ENCODE data around the gene CEP89. TPM values are rescaled to one million over a fixed set of nuclear protein-coding genes. Genes with fewer than 3 reads are reported as not detected.
"Not testable (repeated sequence)": the region's sequence is repeated elsewhere in the genome, so short reads cannot be mapped to it uniquely, and the experiment has no call there.

The CEP89 gene
- total RNA-seq, 1 donor from 2014 or later = 15.4 TPM

GRCh38 chr19:32868206-32868950, 103.4 kb downstream of the CEP89 start:
- DNase-seq = no peak

DNA sequence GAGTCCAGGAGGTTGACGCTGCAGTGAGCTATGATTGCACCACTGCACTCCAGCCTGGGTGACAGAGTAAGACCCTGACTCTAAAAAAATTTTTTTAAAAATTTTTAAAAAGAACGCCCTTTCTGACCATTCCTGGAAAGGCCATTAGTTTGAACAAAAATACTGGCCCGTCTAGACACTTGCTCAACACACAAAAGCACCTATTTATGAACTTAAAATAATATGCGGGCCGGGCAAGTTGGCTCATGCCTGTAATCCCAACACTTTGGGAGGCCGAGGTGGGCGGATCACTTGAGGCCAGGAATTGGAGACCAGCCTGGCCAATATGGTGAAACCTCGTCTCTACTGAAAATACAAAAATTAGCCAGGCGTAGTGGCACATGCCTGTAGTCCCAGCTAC, 104.3 kb downstream of the CEP89 start:
- DNase-seq = not testable (repeated sequence)

DNA sequence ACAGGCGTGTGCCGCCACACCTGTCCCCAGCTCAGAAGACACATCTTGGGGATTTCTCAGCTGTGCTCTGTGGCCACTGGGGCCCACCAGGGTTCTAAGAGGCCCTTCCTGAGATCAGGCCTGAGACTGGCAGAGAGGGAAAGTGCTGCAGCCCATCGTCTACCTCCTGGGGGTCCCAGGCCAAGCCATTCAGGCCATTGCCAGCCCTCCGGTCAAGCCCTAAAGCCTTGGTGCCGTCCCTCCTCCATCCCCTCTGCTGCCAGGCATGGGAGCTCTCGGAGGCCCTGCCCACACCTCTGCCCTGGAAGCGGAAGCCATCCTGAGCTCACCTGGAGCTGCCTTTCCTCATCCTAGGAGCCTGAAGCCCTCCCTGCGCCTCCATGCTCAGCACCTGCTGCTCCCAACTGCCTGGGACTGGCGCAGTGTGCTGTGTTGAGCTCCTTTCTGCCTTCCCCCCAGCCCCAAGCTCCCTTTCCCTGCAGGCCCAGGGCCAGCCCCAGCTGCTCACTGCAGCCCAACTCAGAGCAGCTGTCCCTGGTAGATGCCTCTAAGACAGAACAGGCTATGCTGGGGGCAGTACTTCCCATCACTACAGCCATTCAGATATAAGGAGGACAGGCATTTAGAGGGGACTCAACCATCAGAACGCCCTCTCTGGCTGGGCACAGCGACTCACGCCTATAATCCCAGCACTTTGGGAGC, 105.0 kb downstream of the CEP89 start:
- DNase-seq = peak; percentile 75

GRCh38 chr19:32866061-32866460, 105.7 kb downstream of the CEP89 start:
- no peak for DNase-seq

GRCh38 chr19:32865326-32865725, 106.4 kb downstream of the CEP89 start:
- peak; percentile 58 for DNase-seq

DNA sequence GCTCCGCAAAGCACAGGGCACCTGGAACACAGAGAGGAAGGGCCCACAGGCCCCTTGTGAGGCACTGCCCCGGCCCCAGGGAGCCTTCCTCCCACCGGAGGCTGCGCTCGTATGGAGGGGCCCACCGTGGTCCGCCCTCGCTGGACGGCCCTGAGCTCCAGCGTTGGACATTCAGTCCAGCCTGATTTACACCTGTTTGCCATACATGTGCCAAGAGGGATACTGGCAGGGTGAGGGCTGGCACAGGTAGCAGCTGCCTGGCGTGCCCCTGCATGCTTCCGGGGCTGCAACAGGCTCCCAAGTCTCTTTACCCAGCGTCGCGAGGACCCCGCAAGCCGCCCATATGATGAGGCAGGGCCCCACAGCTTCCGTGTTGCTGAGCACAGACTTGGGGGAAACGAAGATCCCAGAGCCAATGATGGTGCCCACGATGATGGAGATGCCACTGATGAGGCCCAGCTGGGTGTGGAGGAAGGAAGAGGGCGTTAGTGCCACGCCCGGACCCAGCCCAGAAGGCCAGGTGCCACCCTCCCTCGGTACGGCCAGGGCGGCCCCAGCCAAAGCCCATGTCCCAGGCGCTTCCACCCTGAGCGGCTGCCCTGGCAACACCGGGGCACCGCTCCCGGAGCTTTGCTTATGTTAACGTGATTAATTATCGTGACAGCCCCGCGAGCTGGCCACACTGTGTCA, 107.3 kb downstream of the CEP89 start:
- DNase-seq = no peak

GRCh38 chr19:32863841-32864240, 107.9 kb downstream of the CEP89 start:
- no peak for DNase-seq

GRCh38 chr19:32863301-32863700, 108.5 kb downstream of the CEP89 start:
- no peak for DNase-seq

GRCh38 chr19:32862741-32863140, 109.0 kb downstream of the CEP89 start:
- DNase-seq = no peak

DNA sequence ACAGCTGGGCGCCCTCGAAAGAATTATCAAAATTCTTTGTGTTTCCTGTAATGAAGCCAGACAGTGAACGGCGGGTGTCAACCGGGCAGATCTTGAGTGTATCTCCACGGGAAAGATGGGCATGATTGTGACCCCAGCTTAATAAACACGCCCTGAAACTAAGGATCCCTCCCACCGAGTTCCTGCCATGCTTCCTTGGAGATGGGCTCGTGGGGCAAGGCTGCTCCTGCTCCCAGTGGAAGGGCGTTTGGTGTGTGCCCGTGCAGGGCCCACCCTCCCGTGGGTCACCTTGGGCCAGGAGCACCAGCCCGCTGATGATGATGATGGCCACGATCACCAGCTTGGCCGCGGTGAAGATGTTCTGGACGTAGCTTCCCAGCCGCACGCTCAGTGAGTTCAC, 109.6 kb downstream of the CEP89 start:
- DNase-seq = no peak

DNA sequence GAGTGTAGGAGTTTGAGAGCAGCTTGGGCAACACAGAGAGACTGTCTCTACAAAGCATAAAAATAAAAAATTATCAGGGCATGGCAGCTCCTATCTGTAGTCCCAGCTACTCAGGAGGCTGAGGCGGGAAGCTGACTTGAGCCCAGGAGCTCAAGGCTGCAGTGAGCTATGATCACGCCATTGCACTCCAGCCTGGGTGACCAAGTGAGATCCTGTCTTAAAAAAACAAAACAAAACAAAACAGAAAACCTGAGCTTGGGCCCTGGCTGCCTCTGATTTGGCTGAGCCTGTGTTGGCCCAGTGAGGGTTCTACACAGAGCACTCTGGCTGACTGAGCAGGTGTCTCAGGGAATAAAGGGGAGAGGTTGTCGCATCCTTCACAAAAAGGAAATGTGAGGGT, 110.2 kb downstream of the CEP89 start:
- DNase-seq = no peak

GRCh38 chr19:32859591-32859990, 112.2 kb downstream of the CEP89 start:
- DNase-seq = no peak

- no peak for DNase-seq
Measured at GRCh38 chr19:32858559-32858958, 113.2 kb downstream of the CEP89 start.

GRCh38 chr19:32858155-32858554, 113.6 kb downstream of the CEP89 start:
- DNase-seq = no peak

- DNase-seq = no peak
Measured at GRCh38 chr19:32857584-32857983, 114.2 kb downstream of the CEP89 start.

- DNase-seq = not testable (repeated sequence)
Measured at GRCh38 chr19:32856818-32857217, 114.9 kb downstream of the CEP89 start.

DNA sequence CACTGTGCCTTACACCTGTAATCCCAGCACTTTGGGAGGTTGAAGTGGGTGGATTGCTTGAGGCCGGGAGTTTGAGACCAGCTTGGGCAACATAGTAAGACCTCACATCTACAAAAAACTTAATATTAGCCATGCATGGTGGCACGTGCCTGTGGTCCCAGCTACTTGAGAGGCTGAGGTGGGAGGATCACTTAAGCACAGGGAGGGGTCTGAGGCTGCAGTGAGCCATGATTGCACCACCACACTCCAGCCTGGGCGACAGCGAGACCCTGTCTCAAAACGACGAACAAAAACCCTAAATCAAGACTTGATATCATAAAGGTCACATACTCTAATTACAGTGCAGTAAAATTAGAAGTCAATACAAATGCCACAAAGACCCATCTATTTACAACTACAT, 119.5 kb downstream of the CEP89 start:
- DNase-seq = no peak

DNA sequence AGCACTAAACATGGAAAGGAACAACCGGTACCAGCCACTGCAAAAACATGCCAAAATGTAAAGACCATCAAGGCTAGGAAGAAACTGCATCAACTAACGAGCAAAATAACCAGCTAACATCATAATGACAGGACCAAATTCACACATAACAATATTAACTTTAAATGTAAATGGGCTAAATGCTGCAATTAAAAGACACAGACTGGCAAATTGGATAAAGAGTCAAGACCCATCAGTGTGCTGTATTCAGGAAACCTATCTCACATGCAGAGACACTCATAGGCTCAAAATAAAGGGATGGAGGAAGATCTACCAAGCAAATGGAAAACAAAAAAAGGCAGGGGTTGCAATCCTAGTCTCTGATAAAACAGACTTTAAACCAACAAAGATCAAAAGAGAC, 123.7 kb downstream of the CEP89 start:
- not testable (repeated sequence) for DNase-seq

DNA sequence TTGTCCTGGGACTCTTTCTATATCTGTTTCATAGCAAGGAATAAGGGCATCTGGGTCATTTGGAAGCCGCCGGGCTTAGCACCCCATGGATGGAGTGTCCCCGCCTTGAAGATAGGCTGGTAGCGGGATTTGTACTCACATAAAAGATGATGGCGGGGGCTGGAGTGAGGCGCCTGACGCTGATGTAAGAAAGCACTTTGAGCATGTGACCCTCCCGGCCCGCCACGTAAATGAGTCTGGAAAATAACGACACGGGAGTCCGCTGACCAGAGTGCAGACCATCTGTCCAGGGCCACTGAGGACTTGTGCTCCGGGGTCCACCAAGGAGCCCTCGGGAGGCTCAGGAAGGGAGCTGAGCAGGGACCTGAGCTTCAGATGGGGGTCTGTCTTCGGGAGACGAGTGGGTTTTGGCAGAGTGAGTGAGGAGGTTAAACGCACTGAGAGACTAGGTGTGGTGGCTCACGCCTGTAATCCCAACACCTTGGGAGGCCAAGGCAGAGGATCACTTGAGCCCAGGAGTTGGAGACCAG, 128.0 kb downstream of the CEP89 start:
- no peak for DNase-seq

DNA sequence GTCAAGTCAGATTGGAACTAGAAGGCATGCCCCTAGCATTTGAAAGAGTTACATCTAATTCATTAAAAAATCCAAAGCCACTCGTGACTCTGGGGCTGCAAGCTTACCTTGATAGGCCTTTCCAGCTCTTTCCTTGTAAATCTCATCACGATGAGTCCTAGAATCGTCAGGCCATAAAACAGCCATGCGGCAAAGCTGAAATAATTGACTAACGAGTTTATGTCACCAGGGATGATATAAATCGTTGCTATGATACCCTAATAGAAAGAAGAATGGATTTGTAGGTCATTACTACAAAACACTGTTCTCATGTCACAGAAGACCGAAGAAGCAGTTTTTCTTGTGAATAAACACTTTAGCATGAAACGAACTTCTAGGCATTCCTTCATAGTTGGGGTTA, 129.7 kb downstream of the CEP89 start:
- no peak for DNase-seq

- no peak for DNase-seq
Measured at GRCh38 chr19:32837531-32837930, 134.2 kb downstream of the CEP89 start.

DNA sequence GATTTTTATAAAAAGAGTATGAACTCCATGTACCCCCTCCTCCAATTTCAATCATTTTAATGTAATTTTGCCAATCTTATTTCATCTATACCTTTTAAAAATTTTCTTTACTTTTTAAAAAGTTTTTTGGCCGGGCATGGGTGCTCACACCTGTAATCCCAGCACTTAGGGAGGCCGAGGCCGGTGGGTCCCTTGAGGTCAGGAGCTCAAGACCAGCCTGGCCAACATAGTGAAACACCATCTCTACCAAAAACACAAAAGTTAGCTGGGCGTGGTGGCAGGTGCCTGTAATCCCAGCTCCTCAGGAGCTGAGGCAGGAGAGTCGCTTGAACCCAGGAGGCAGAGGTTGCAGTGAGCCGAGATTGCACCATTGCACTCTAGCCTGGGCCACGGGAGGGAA, 138.4 kb downstream of the CEP89 start:
- DNase-seq = not testable (repeated sequence)

DNA sequence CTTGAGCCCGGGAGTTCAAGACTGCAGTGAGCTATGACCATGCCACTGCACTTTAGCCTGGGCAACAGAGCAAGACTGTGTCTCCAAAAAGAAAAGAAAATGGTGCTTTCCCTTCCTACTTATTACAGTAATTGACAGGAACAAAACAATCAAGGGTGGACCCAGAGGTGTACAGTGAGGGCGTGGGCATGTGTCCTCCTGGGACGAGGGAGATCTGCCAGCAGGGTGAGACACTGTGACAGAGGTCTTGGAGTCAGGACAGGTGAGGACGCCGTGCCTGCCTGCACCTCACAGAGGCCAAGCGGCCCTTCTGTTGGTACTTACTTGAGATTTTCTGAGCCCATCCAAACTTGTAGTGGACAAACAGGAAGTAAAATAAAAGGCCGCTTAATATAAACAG, 138.9 kb downstream of the CEP89 start:
- not testable (repeated sequence) for DNase-seq
